Suppressor macrophage treated with lipopolysaccharide for 1 hour (primary cell): ENCODE results near the gene GPR62.
A peak's percentile ranks its signal among the peaks of the same experiment; 100 is the strongest.
"Not testable (repeated sequence)": the region's sequence is repeated elsewhere in the genome, so short reads cannot be mapped to it uniquely, and the experiment has no call there.

Experiments
- DNase-seq, 3 donors: peaks; one replicate each; pipeline ENCODE4 v3.0.0-alpha.2; 2020 to 2022

Gene GPR62

GRCh38 chr3:51955175-51955892, at the start of gene GPR62:
TSS of gene GPR62 (plus strand) at chr3:51955381. CDS start at chr3:51955653, 272 bp downstream.
- DNase-seq = no peak

- DNase-seq = no peak
These were observed 47.2 kb upstream of the GPR62 start for GRCh38 chr3:51908026-51908425.

GRCh38 chr3:51916418-51916817, 38.8 kb upstream of the GPR62 start:
- DNase-seq = no peak

- no peak for DNase-seq
These were observed 34.1 kb upstream of the GPR62 start for GRCh38 chr3:51921081-51921578.

DNA sequence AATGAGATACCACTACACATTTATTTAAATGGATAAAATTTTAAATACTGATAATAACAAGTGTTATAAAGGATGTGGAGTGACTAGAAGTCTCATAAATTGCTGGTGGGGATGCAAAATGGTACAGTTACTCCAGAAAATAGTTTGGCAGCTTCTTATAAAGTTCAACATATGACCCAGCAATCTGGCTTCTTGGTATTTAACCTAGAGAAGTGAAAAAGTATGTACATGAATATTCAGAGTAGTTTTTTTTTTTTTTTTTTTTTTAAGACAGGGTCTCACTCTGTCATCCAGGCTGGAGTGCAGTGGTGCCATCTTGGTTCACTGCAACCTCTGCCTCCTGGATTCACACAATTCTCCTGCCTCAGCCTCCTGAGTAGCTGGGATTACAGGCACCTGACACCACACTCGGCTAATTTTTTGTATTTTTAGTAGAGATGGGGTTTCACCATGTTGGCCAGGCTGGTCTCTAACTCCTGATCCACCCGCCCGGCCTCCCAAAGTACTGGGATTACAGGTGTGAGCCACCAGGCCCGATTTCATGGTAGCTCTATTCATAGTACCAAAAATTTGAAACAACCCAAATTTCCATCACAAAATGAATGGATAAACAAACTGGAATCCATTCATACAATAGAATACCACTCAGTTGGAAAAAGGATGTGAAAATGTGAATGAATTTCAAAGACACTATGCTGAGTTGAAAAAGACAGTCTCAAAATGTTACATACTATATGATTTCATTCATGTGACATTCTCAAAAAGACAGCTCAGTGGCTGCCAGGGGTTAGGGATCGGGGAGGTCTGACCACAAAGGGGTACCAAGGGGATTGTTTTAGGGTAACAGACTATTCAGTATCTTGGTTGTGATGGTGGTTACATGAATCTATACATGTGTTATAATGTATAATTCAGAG, 27.9 kb upstream of the GPR62 start:
- DNase-seq = no peak

- no peak for DNase-seq
These were observed 26.7 kb upstream of the GPR62 start for GRCh38 chr3:51928438-51928837.

- DNase-seq = not testable (repeated sequence)
These were observed 26.2 kb upstream of the GPR62 start for GRCh38 chr3:51928981-51929380.

DNA sequence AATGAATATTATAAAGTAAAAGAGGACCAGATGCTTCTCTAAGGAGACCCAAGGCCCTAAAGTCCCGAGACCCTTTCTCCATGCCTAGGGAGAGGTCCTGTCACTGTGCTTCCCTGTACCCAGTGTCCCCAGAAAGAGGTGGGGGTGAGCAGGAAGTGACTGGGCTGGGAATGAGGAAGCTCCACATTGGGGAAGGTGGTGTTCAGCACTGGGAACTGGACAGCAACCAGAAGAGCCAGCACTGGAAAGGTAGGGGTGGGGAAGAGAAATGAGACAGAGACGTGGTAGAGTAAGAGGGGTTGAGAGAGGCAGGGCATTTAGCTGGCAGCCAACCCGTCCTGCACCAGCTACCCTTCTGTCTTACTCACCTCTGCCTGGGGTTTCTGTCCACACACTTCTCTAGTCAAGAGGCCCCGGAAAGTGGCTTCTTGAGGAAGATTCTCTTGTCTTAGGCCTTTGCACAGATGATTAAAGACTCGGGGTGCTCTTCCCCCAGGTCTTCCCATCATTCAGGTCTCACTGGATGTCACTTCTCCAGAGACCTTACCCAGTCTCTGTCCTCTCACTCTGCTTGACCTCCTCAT, 25.7 kb upstream of the GPR62 start:
- peak in 2 of 3 donors; percentile 48 to 62 for DNase-seq

GRCh38 chr3:51930439-51930838, 24.7 kb upstream of the GPR62 start:
- no peak for DNase-seq

GRCh38 chr3:51931756-51932155, 23.4 kb upstream of the GPR62 start:
- DNase-seq = no peak

DNA sequence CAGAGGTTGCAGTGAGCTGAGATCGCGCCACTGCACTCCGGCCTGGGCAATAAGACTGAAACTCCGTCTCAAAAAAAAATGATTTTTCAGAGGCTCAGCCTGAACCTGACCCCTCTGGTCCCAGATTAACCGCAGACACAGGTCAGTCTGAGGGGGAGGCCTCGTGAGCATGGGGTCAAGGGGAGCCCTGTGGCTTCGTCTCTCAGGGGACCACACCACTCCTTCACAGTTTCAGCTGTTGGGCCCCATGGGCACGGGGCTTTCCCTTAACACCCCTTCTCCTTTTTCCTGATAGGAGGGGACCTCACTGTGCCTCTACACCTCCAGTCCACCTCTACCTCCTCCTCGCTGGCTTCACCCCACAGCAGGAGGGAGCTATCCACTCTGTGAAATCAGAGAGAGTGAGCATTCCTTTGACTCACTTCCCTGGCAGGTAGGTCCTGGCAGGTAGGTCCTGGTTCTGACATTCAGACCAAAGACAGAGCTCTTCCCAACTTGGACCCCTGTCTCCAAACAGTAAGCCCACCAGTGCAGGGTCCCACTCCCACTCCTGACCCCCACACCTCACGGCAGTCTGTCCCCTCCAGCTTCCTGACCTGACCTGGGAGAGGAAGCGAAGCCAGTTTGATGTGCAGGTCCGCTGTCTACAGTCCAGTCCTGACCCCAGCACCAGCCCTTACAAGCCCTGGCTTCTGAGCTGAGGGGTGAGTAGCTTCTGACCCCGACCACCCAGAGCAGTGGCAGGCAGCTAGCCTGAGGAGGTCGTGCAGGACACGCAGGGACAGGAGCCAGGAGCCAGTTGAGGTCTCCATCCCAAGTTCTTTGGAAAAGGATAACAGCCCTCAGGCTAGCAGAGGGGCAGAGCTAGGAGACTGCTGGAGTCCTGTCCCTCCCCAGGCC, 22.5 kb upstream of the GPR62 start:
- no peak for DNase-seq

DNA sequence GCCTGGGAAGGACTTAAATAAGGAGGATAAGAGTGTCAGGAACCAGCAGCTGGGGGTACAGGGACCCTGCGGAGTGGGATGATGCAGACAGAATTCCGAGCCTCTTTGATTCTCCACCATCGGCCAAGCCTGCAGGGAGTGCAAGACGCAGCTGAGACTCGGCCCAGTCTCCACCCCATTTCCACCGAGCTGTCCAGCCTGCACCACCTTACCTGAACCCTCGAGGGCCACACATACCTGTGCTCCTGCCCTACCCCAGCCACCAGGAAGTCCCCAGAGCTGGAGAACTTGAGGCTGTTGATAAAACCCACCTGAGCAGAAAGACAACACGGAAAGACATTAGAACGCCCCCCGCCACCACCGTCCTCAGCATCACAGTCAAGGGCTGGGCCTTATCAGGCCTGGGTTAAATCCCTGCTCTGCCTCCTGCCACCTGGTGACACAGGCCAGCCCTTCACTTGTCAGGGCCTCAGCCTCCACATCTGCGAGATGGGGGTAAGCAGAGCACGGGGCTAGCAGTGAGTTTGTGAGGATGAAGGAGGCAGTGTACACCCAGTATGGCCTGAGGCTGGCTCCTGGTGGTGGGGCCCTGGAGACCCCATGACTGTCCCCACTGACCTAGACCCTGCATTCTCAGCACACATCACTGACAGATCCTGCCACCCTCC, 21.6 kb upstream of the GPR62 start:
- DNase-seq = no peak

DNA sequence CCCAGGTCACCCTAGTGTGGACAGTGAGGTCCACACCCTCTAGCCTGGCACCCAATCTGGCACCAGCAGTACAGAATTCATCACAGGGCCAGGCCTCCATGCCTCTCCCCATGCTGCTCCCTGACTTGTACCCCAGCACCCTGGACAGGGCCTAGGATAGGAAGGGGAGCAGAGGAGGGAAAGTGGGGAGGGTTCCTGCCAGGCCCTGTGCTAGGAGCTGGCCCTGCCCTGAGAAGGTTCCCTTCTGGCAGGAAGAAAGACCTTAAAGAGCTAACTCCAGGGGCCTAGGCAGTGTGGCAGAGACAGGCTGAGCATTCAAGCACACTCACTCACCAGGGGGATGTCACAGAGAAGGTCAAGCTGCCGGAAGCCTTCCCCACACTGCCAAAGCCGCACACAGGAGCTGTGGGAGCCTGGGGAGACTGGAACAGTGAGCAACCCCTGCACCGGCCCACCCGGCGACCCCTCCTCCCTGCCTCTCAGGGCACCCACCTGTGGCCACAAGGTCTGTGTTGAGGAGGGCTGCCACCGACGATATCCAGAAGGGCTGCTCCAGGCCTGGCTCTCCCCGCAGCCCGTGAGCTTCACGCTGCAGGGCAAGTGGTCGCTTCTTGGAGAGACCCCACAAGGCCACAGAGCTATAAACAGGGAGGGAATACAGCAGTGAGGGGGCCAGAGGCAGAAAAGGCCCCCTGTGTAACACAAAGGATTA, 20.9 kb upstream of the GPR62 start:
- DNase-seq = no peak

DNA sequence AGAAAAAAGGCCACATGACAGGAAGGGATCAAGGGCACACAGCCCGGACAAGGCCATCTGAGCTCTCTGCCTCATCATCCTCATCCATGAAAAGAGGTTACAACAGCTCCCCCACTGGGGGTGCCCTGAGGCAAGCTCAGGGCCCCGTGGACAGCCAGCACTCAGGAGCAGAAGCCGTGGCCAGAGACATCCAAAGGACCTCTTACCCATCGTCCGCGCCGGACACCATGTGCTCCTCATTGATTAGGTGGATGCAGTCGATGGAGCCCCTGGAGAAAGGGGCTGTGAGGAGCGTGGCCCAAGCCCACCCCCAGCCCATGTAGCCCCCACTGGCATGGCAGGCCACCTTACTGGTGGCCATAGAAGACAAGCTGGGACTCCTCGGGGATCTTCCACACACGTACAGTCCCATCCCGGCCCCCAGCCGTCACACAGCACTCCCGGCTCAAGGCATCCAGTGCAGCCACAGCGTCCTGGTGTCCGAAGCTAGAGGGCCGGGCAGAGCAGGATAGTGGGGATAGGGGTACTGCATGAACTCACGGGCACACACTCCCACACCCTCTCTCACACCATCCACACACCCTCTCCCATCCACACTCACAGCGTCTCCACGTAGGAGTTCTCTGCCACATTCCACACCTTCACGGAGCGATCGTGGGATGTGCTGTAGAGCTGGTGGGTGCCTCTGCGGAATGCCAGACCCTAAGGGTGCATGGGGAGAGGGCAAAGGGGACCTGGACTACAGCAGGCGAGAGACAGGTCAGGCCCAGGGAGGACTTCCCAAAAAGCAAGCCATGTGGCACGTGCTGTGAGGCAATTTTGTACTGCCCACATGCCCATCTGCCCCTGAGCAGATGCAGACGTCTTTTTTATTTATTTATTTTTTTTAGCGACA, 19.9 kb upstream of the GPR62 start:
- DNase-seq = no peak

DNA sequence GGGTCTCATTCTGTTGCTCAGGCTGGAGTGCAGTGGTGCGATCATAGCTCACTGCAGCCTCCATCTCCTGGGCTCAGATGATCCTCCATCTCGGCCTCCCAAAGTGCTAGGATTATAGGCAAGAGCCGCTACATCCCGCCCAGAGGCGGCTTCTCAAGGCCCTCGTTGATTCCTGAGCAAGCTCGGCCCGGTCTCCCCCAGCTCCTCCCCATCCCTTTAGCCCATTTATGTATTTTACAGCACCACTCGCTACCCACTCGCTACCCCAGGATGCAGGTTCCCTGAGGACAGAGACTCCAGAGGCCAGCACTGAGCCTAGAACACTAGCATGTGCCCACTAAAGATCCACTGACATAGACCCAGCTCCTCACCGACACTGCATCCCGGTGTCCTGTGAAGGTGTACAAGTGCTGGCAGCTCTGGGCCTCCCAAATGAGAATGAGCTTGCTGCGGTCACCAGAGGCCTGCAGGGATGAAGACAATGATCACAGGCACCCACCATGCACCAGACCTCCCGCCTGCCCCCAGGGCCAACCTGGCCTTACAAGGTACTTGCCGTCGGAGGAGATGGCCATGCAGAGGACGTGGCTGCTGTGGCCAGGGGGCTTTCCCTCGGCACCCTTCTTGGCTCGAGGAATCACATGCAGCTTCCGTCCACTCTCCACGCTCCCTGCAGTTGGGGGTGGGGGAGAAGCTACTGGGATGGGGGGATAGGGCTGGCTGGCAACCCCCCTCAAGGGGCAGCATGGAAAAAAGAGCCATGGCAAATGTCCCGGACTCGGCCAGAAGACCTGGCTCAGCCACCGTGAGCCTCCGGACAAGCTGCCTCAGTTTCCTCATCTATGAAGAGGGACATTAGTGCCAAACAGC, 19.1 kb upstream of the GPR62 start:
- DNase-seq = no peak

DNA sequence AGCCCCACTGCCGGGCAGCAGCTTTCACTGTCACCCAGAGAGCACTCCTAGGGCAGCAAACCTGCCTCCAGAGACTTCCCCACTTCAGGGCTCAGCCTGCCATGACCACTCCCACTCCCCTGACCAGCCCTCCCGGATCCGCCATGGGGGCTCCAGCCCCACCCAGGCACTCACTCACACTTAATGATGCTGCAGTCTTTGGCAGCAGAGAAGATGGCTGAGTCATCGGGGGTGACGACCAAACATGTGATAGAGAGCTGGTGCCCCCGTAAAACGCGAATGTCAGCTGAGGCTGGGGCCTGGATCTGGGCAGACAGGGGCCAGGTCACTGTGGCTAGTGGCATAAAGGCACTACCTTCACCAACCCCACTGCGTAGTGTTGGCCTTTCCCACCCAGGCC, 18.2 kb upstream of the GPR62 start:
- no peak for DNase-seq

DNA sequence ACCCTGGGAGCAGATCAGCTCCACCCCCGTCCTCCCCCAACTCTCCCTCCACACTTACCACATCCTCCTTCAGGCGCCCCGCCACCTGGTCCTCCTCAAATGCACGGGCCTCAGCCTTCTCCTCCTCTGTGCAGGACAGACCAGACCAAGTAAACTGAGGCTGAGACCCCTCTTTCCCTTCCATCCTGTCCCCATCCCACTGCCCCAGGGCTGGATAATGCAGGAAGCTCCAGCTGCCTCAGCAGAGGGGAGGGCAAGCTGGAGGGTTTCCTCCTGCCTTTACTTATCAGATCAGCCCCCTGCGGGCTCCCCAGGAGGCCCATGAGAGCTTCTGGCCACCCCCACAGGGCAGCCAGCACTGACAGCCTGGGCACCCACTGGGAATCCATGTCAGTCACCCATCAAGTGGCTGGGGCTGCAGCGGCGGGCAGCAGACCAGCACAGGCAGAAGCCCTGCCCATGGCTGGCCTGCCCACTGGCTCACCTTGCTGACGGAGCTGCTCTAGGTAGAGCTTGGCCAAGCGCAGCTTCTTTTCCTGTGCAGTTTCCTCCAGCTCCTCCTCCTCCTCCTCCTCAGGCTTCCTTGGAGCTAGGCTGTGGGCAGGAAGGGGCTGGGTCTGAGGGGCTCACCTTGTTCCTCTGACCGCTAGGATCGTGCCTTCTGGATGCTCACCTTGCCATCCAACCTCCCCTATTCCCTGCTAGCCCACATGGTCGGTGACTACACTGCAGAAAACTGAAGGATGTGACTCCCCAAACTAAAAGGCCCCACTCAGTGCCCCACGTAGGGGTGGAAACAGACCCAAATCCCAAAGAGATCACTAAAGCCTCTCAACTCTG, 17.4 kb upstream of the GPR62 start:
- DNase-seq = no peak

DNA sequence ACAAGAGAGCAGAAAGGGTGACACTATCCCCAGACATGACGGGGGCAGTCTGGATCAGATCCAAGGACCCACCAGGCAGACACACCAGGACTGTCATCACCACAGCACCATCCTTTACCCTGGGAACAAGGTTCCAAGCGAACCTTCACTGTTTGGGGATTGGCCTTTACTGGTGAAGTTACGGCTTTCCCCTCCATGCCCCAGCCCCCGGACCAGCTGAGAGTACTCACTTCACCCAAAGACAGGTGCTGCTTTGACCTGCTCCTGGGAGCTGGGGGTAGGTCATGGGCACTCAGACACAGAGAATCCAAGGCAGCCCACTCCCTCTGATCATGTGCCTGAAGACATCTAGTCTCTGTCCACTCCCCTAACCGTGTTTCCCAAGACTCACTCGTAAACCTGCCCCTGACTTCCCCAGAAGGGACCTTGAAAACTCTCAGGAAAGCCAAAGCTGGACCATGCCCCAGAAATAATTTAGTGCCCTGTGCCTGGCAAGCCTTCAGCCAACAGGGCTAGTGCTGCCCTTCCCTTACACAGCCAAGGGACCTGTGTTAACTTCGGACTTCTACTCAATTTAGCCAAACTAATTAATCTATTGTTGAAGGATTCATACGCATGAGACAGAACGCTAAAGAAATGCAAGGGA, 16.3 kb upstream of the GPR62 start:
- DNase-seq = no peak
